ENCODE data around the gene CSAG3. TPM values are rescaled to one million over a fixed set of nuclear protein-coding genes. Genes with fewer than 3 reads are reported as not detected.
"Not testable (repeated sequence)": the region's sequence is repeated elsewhere in the genome, so short reads cannot be mapped to it uniquely, and the experiment has no call there.

CSAG3 gene
- not detected for total RNA-seq

GRCh38 chrX:152758918-152759317 lies at the start of gene CSAG3:
Gene CSAG3, plus strand, starts transcription at chrX:152759218.
- not testable (repeated sequence) for DNase-seq

GRCh38 chrX:152713195-152713594 lies 45.8 kb upstream of the CSAG3 start:
- DNase-seq, result not testable (repeated sequence)

- not testable (repeated sequence) for DNase-seq
Observed at GRCh38 chrX:152713815-152714787, 44.9 kb upstream of the CSAG3 start, which contains the start of gene MAGEA2B. Gene MAGEA2B, plus strand, starts transcription at chrX:152714628. Its CDS starts 2,479 bp downstream, at chrX:152717107.

GRCh38 chrX:152725409-152725808 lies 33.6 kb upstream of the CSAG3 start:
- DNase-seq, result no peak

- DNase-seq, result no peak
Observed at GRCh38 chrX:152733261-152733975, 25.6 kb upstream of the CSAG3 start, which contains the start of the genes CSAG1 and MAGEA12. Gene CSAG1, minus strand, starts transcription at chrX:152733721. Its CDS starts 1,261 bp downstream, at chrX:152732460. Gene MAGEA12, plus strand, starts transcription at chrX:152733757. Its CDS starts 2,405 bp downstream, at chrX:152736162.

GRCh38 chrX:152734143-152734858 lies 24.7 kb upstream of the CSAG3 start:
- not testable (repeated sequence) for DNase-seq

- no peak for DNase-seq
Observed at GRCh38 chrX:152735101-152735500, 23.9 kb upstream of the CSAG3 start.

GRCh38 chrX:152735860-152736511 lies 23.0 kb upstream of the CSAG3 start:
- no peak for DNase-seq

GRCh38 chrX:152736528-152736927 lies 22.5 kb upstream of the CSAG3 start:
- not testable (repeated sequence) for DNase-seq

GRCh38 chrX:152738560-152738959 lies 20.5 kb upstream of the CSAG3 start:
- DNase-seq, result no peak

- not testable (repeated sequence) for DNase-seq
Observed at GRCh38 chrX:152753686-152754650, 5.0 kb upstream of the CSAG3 start, which contains the start of gene MAGEA2. Gene MAGEA2, minus strand, starts transcription at chrX:152753842. Its CDS starts 2,479 bp downstream, at chrX:152751363.

- not testable (repeated sequence) for DNase-seq
Observed at GRCh38 chrX:152754871-152755270, 4.1 kb upstream of the CSAG3 start.

- DNase-seq, result not testable (repeated sequence)
Observed at GRCh38 chrX:152759544-152759943, 526 bp downstream of the CSAG3 start.

GRCh38 chrX:152761582-152761981 lies 2.6 kb downstream of the CSAG3 start:
- not testable (repeated sequence) for DNase-seq

- DNase-seq, result not testable (repeated sequence)
Observed at GRCh38 chrX:152766562-152766961, 7.5 kb downstream of the CSAG3 start.

- DNase-seq, result not testable (repeated sequence)
Observed at GRCh38 chrX:152769549-152770289, 10.7 kb downstream of the CSAG3 start, which contains the start of gene MAGEA6. Gene MAGEA6, minus strand, starts transcription at chrX:152769689. Its CDS starts 2,039 bp downstream, at chrX:152767650.

- not testable (repeated sequence) for DNase-seq
Observed at GRCh38 chrX:152787062-152787461, 28.0 kb downstream of the CSAG3 start.

- no peak for DNase-seq
Observed at GRCh38 chrX:152798945-152799344, 39.9 kb downstream of the CSAG3 start.

- no peak for DNase-seq
Observed at GRCh38 chrX:152806035-152806434, 47.0 kb downstream of the CSAG3 start.

Measured in tongue (tissue), 2 donors.